Measurements from ENCODE around the gene IGHMBP2. TPM values are rescaled to one million over a fixed set of nuclear protein-coding genes. Genes with fewer than 3 reads are reported as not detected.
A peak's percentile ranks its signal among the peaks of the same experiment; 100 is the strongest.

Gene IGHMBP2
- total RNA-seq, 1 experiment from 2014 or later = 21.5 TPM

GRCh38 chr11:68946416-68947090 is 42.9 kb downstream of the IGHMBP2 start:
- peaks cover 10% of the 10 kb centered on the region for H3K4me1 ChIP-seq (ENCODE audit: low read length)
- no peak overlapping the region for H3K4me2 ChIP-seq (ENCODE audit: low read depth, low read length, poor library complexity, severe bottlenecking)
- H3K4me3 ChIP-seq (ENCODE audit: low read length) = no peak overlapping the region
- H3K9me3 ChIP-seq (ENCODE audit: low read length) = no peaks in the 10 kb centered on the region
- no peaks in the 10 kb centered on the region for H3K79me2 ChIP-seq (ENCODE audit: low read length)
- H2AFZ ChIP-seq (ENCODE audit: low read length) = no peak overlapping the region
- H3K27ac ChIP-seq (ENCODE audit: low read length) = no peak overlapping the region
- H4K20me1 ChIP-seq (ENCODE audit: insufficient read depth, low read depth, low read length) = no peaks in the 10 kb centered on the region
- no peaks in the 10 kb centered on the region for H3K27me3 ChIP-seq (ENCODE audit: low read length)
- no peaks in the 10 kb centered on the region for H3K36me3 ChIP-seq (ENCODE audit: insufficient read depth, low read length)
- no peak for DNase-seq
- H3K9ac ChIP-seq (ENCODE audit: low read length) = no peak overlapping the region
- H3K9me2 ChIP-seq (replicated peaks; ENCODE audit: insufficient read depth, low read length) = no peaks in the 10 kb centered on the region

GRCh38 chr11:68947151-68947550 is 43.5 kb downstream of the IGHMBP2 start:
- Histone ChIP-seq H3K4me2 (ENCODE audit: low read depth, low read length, poor library complexity, severe bottlenecking) (no peak overlapping the region), H3K36me3 (ENCODE audit: insufficient read depth, low read length) (no peaks in the 10 kb centered on the region), H3K27ac (ENCODE audit: low read length) (no peak overlapping the region), H3K4me3 (ENCODE audit: low read length) (no peak overlapping the region), H3K9me3 (ENCODE audit: low read length) (no peaks in the 10 kb centered on the region), H3K4me1 (ENCODE audit: low read length) (peaks cover 10% of the 10 kb centered on the region), H3K9ac (ENCODE audit: low read length) (no peak overlapping the region), H3K27me3 (ENCODE audit: low read length) (no peaks in the 10 kb centered on the region), H4K20me1 (ENCODE audit: insufficient read depth, low read depth, low read length) (no peaks in the 10 kb centered on the region), H2AFZ (ENCODE audit: low read length) (no peak overlapping the region), H3K79me2 (ENCODE audit: low read length) (no peaks in the 10 kb centered on the region), H3K9me2 (replicated peaks; ENCODE audit: insufficient read depth, low read length) (no peaks in the 10 kb centered on the region)
- DNase-seq = no peak

DNA sequence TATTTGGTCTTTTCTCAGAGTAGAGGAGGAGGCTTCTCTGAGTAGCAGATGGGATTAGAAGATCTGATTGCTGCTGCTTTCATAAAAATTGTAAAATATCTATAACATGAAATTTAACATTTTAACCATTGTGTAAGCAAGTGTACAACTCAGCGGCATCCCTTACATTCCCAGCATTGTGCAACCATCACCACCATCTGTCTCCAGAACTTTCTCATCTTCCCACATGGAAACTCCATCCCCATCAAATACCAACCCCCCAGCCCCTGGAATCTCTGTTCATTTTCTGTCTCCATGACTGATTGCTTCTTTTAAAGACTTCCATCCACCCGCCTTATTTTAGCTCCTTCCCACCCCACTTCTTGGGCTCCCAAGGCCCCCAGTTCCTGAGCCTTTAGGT is 44.8 kb downstream of the IGHMBP2 start:
- Histone ChIP-seq H3K27me3 (ENCODE audit: low read length) (no peaks in the 10 kb centered on the region), H3K36me3 (ENCODE audit: insufficient read depth, low read length) (no peaks in the 10 kb centered on the region), H4K20me1 (ENCODE audit: insufficient read depth, low read depth, low read length) (no peaks in the 10 kb centered on the region), H3K4me1 (ENCODE audit: low read length) (peaks cover 10% of the 10 kb centered on the region), H3K4me3 (ENCODE audit: low read length) (no peak overlapping the region), H3K9ac (ENCODE audit: low read length) (no peak overlapping the region), H3K9me3 (ENCODE audit: low read length) (no peaks in the 10 kb centered on the region), H3K4me2 (ENCODE audit: low read depth, low read length, poor library complexity, severe bottlenecking) (no peak overlapping the region), H3K27ac (ENCODE audit: low read length) (no peak overlapping the region), H2AFZ (ENCODE audit: low read length) (no peak overlapping the region), H3K79me2 (ENCODE audit: low read length) (no peaks in the 10 kb centered on the region), H3K9me2 (replicated peaks; ENCODE audit: insufficient read depth, low read length) (no peaks in the 10 kb centered on the region)
- DNase-seq = no peak

DNA sequence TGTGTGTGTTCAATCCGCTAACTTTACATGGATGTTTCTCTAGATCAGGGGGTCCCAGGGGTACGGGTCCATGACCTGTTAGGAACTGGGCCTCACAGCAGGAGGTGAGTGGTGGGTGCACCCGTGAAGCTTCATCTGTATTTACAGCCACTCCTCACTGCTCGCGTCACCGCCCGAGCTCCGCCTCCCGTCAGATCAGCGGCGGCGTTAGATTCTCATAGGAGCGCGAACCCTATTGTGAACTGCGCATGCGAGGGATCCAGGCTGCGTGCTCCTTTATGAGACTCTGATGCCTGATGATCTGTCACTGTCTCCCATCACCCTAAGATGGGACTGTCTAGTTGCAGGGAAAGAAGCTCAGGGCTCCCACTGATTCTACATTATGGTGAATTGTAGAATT is 45.2 kb downstream of the IGHMBP2 start:
- no peak overlapping the region for H3K9ac ChIP-seq (ENCODE audit: low read length)
- H2AFZ ChIP-seq (ENCODE audit: low read length) = no peak overlapping the region
- peaks cover 10% of the 10 kb centered on the region for H3K4me1 ChIP-seq (ENCODE audit: low read length)
- no peak overlapping the region for H3K4me3 ChIP-seq (ENCODE audit: low read length)
- no peaks in the 10 kb centered on the region for H3K9me3 ChIP-seq (ENCODE audit: low read length)
- no peaks in the 10 kb centered on the region for H3K9me2 ChIP-seq (replicated peaks; ENCODE audit: insufficient read depth, low read length)
- H4K20me1 ChIP-seq (ENCODE audit: insufficient read depth, low read depth, low read length) = no peaks in the 10 kb centered on the region
- no peak overlapping the region for H3K4me2 ChIP-seq (ENCODE audit: low read depth, low read length, poor library complexity, severe bottlenecking)
- no peaks in the 10 kb centered on the region for H3K79me2 ChIP-seq (ENCODE audit: low read length)
- no peaks in the 10 kb centered on the region for H3K36me3 ChIP-seq (ENCODE audit: insufficient read depth, low read length)
- no peak for DNase-seq
- no peaks in the 10 kb centered on the region for H3K27me3 ChIP-seq (ENCODE audit: low read length)
- H3K27ac ChIP-seq (ENCODE audit: low read length) = no peak overlapping the region

GRCh38 chr11:68950270-68950669 is 46.6 kb downstream of the IGHMBP2 start:
- Histone ChIP-seq H3K9me2 (replicated peaks; ENCODE audit: insufficient read depth, low read length) (no peaks in the 10 kb centered on the region), H4K20me1 (ENCODE audit: insufficient read depth, low read depth, low read length) (no peaks in the 10 kb centered on the region), H3K9ac (ENCODE audit: low read length) (no peak overlapping the region), H3K9me3 (ENCODE audit: low read length) (no peaks in the 10 kb centered on the region), H3K27me3 (ENCODE audit: low read length) (no peaks in the 10 kb centered on the region), H3K36me3 (ENCODE audit: insufficient read depth, low read length) (no peaks in the 10 kb centered on the region), H3K4me1 (ENCODE audit: low read length) (peaks cover 10% of the 10 kb centered on the region), H3K4me2 (ENCODE audit: low read depth, low read length, poor library complexity, severe bottlenecking) (no peak overlapping the region), H2AFZ (ENCODE audit: low read length) (no peak overlapping the region), H3K4me3 (ENCODE audit: low read length) (no peak overlapping the region), H3K27ac (ENCODE audit: low read length) (no peak overlapping the region), H3K79me2 (ENCODE audit: low read length) (no peaks in the 10 kb centered on the region)
- peak; percentile 73 for DNase-seq

GRCh38 chr11:68950762-68951161 is 47.1 kb downstream of the IGHMBP2 start:
- no peaks in the 10 kb centered on the region for H3K79me2 ChIP-seq (ENCODE audit: low read length)

GRCh38 chr11:68954836-68955606 is 51.3 kb downstream of the IGHMBP2 start:
- no peak overlapping the region for H2AFZ ChIP-seq (ENCODE audit: low read length)
- no peaks in the 10 kb centered on the region for H3K79me2 ChIP-seq (ENCODE audit: low read length)
- H4K20me1 ChIP-seq (ENCODE audit: insufficient read depth, low read depth, low read length) = 0 out of 2 replicates have a peak, but pooled peaks cover 3% of the 10 kb centered on the region
- no peak for DNase-seq
- H3K9ac ChIP-seq (ENCODE audit: low read length) = no peak overlapping the region
- H3K27me3 ChIP-seq (ENCODE audit: low read length) = no peaks in the 10 kb centered on the region
- H3K36me3 ChIP-seq (ENCODE audit: insufficient read depth, low read length) = no peaks in the 10 kb centered on the region
- H3K4me2 ChIP-seq (ENCODE audit: low read depth, low read length, poor library complexity, severe bottlenecking) = no peak overlapping the region
- no peak overlapping the region for H3K27ac ChIP-seq (ENCODE audit: low read length)
- peaks cover 10% of the 10 kb centered on the region for H3K4me1 ChIP-seq (ENCODE audit: low read length)
- no peaks in the 10 kb centered on the region for H3K9me3 ChIP-seq (ENCODE audit: low read length)
- no peaks in the 10 kb centered on the region for H3K9me2 ChIP-seq (replicated peaks; ENCODE audit: insufficient read depth, low read length)
- no peak overlapping the region for H3K4me3 ChIP-seq (ENCODE audit: low read length)

More at GRCh38 chr11:68950762-68951161, 47.1 kb downstream of the IGHMBP2 start:
- Histone ChIP-seq H3K9ac (ENCODE audit: low read length) (no peak overlapping the region), H3K4me2 (ENCODE audit: low read depth, low read length, poor library complexity, severe bottlenecking) (no peak overlapping the region), H3K4me1 (ENCODE audit: low read length) (peaks cover 10% of the 10 kb centered on the region), H3K9me3 (ENCODE audit: low read length) (no peaks in the 10 kb centered on the region), H3K9me2 (replicated peaks; ENCODE audit: insufficient read depth, low read length) (no peaks in the 10 kb centered on the region), H3K36me3 (ENCODE audit: insufficient read depth, low read length) (no peaks in the 10 kb centered on the region), H3K27ac (ENCODE audit: low read length) (no peak overlapping the region), H2AFZ (ENCODE audit: low read length) (no peak overlapping the region), H3K4me3 (ENCODE audit: low read length) (no peak overlapping the region), H3K27me3 (ENCODE audit: low read length) (no peaks in the 10 kb centered on the region), H4K20me1 (ENCODE audit: insufficient read depth, low read depth, low read length) (no peaks in the 10 kb centered on the region)
- no peak for DNase-seq

GRCh38 chr11:68955607-68955958 is 51.9 kb downstream of the IGHMBP2 start:
- no peak overlapping the region for H2AFZ ChIP-seq (ENCODE audit: low read length)

More at GRCh38 chr11:68955607-68955958, 51.9 kb downstream of the IGHMBP2 start:
- Histone ChIP-seq H3K27ac (ENCODE audit: low read length) (no peak overlapping the region), H3K9ac (ENCODE audit: low read length) (no peak overlapping the region), H3K4me1 (ENCODE audit: low read length) (peaks cover 9% of the 10 kb centered on the region), H3K4me2 (ENCODE audit: low read depth, low read length, poor library complexity, severe bottlenecking) (no peak overlapping the region), H3K4me3 (ENCODE audit: low read length) (no peak overlapping the region), H4K20me1 (ENCODE audit: insufficient read depth, low read depth, low read length) (0 out of 2 replicates have a peak, but pooled peaks cover 3% of the 10 kb centered on the region), H3K36me3 (ENCODE audit: insufficient read depth, low read length) (no peaks in the 10 kb centered on the region), H3K79me2 (ENCODE audit: low read length) (no peaks in the 10 kb centered on the region), H3K9me2 (replicated peaks; ENCODE audit: insufficient read depth, low read length) (no peaks in the 10 kb centered on the region), H3K9me3 (ENCODE audit: low read length) (no peaks in the 10 kb centered on the region), H3K27me3 (ENCODE audit: low read length) (no peaks in the 10 kb centered on the region)
- no peak for DNase-seq
